ENCODE results near the gene CLSTN1.

DNA sequence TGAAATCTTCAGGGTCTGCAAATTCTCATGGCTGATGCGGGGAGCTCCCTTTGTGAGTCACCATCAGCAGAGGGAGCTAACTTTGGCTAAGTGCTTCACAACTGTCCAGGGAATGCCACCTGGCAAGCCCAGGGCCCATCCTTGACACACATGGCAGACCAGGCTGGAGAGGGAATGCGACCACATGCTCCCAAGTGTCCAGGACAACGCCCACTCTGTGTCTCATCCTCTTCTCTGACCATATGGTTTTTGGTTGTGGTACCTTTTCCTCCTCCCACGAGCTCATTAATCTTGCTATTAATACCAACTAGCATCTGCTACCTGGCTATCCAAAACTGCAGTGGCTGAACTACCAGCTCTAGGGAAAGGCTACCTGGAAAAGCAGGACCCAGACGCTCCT, 37.1 kb upstream of the CLSTN1 start:
- TF ChIP-seq EZH2 (IDR thresholded peaks at IDR 0.05; ENCODE audit: borderline replicate concordance, control insufficient read depth, low read depth, low read length) (no peak), SPI1 (IDR thresholded peaks at IDR 0.05; ENCODE audit: borderline replicate concordance, insufficient read depth, low read depth, low read length) (no peak), TAF1 (IDR thresholded peaks at IDR 0.05; ENCODE audit: borderline replicate concordance, low read depth, low read length) (no peak), POLR2A (IDR thresholded peaks at IDR 0.05; ENCODE audit: low read depth, low read length) (no peak), POLR2AphosphoS5 (IDR thresholded peaks at IDR 0.05; ENCODE audit: low read length) (no peak), CHD2 (IDR thresholded peaks at IDR 0.05; ENCODE audit: borderline replicate concordance, low read depth, low read length) (no peak), EP300 (IDR thresholded peaks at IDR 0.05; ENCODE audit: borderline replicate concordance in 1 of 2, control insufficient read depth in 1 of 2, low read depth in 2 of 2, low read length in 2 of 2) (no peak), CBX3 (IDR thresholded peaks at IDR 0.05; ENCODE audit: borderline replicate concordance, low read depth) (no peak)
